HG03469 (cell line): ENCODE results near the gene KIAA0232.

Experiments used
- ATAC-seq: cut with Tn5 transposase; IDR thresholded peaks from one replicate; pipeline ENCODE4 v1.9.1; 2021; ENCODE audit warnings: mild to moderate bottlenecking, moderate library complexity, moderate number of reproducible peaks; ENCODE audit not compliant: unreplicated experiment

Gene KIAA0232

GRCh38 chr4:6914448-6914847 is 131.9 kb downstream of the KIAA0232 start:
- ATAC-seq: no peak

GRCh38 chr4:6915041-6916005 is 132.8 kb downstream of the KIAA0232 start:
- no peak for ATAC-seq

GRCh38 chr4:6916069-6916586 is 133.6 kb downstream of the KIAA0232 start:
- no peak for ATAC-seq

- no peak for ATAC-seq
Measured at GRCh38 chr4:6916587-6917460, 134.3 kb downstream of the KIAA0232 start.

- peak; percentile 59 for ATAC-seq
Measured at GRCh38 chr4:6917461-6918271, 135.1 kb downstream of the KIAA0232 start.

- ATAC-seq: no peak
Measured at GRCh38 chr4:6918338-6918737, 135.8 kb downstream of the KIAA0232 start.

- ATAC-seq: no peak
Measured at GRCh38 chr4:6920171-6920570, 137.6 kb downstream of the KIAA0232 start.

GRCh38 chr4:6923507-6923906 is 141.0 kb downstream of the KIAA0232 start:
- ATAC-seq: no peak

GRCh38 chr4:6924361-6924779 is 141.8 kb downstream of the KIAA0232 start:
- ATAC-seq: no peak

GRCh38 chr4:6925357-6925836 is 142.9 kb downstream of the KIAA0232 start:
- ATAC-seq: no peak

GRCh38 chr4:6926081-6926480 is 143.6 kb downstream of the KIAA0232 start:
- ATAC-seq: no peak

GRCh38 chr4:6926681-6927478 is 144.4 kb downstream of the KIAA0232 start:
- no peak for ATAC-seq

GRCh38 chr4:6928081-6928480 is 145.6 kb downstream of the KIAA0232 start:
- ATAC-seq: no peak

GRCh38 chr4:6929339-6929811 is 146.8 kb downstream of the KIAA0232 start:
- ATAC-seq: no peak

GRCh38 chr4:6929812-6930464 is 147.4 kb downstream of the KIAA0232 start:
- no peak for ATAC-seq

- ATAC-seq: no peak
Measured at GRCh38 chr4:6932475-6932874, 149.9 kb downstream of the KIAA0232 start.

- no peak for ATAC-seq
Measured at GRCh38 chr4:6932918-6933317, 150.4 kb downstream of the KIAA0232 start.
